Measurements from ENCODE around the gene CCL3.
A peak's percentile ranks its signal among the peaks of the same experiment; 100 is the strongest.

CCL3 gene

GRCh38 chr17:36066365-36066985 lies 23.5 kb downstream of the CCL3 start:
- DNase-seq, result no peak
- Mint-ChIP-seq H3K9me3 (no peaks in the 10 kb centered on the region), H3K4me1 (no peaks in the 10 kb centered on the region), H3K27me3 (ENCODE audit: low read depth, poor library complexity) (peaks cover 9% of the 10 kb centered on the region), H3K4me3 (no peak overlapping the region), H3K27ac (no peak overlapping the region), H3K36me3 (ENCODE audit: low read depth) (no peaks in the 10 kb centered on the region)
- TF ChIP-seq, protein P1, sequence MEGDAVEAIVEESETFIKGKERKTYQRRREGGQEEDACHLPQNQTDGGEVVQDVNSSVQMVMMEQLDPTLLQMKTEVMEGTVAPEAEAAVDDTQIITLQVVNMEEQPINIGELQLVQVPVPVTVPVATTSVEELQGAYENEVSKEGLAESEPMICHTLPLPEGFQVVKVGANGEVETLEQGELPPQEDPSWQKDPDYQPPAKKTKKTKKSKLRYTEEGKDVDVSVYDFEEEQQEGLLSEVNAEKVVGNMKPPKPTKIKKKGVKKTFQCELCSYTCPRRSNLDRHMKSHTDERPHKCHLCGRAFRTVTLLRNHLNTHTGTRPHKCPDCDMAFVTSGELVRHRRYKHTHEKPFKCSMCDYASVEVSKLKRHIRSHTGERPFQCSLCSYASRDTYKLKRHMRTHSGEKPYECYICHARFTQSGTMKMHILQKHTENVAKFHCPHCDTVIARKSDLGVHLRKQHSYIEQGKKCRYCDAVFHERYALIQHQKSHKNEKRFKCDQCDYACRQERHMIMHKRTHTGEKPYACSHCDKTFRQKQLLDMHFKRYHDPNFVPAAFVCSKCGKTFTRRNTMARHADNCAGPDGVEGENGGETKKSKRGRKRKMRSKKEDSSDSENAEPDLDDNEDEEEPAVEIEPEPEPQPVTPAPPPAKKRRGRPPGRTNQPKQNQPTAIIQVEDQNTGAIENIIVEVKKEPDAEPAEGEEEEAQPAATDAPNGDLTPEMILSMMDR (IDR thresholded peaks at IDR 0.05), result no peak

GRCh38 chr17:36063786-36064541 lies 26.0 kb downstream of the CCL3 start, which contains the start of gene CCL18:
CCL18 (plus strand) TSS chr17:36064272; CDS start chr17:36064343, 71 bp downstream.
- Mint-ChIP-seq H3K27me3 (ENCODE audit: low read depth, poor library complexity) (peaks cover 6% of the 10 kb centered on the region), H3K9me3 (no peaks in the 10 kb centered on the region), H3K4me3 (no peak within 1 kb of the TSS), H3K36me3 (ENCODE audit: low read depth) (no peaks in the 10 kb centered on the region), H3K4me1 (no peaks in the 10 kb centered on the region), H3K27ac (no peak within 1 kb of the TSS)
- no peak for DNase-seq
- TF ChIP-seq, protein P1 (IDR thresholded peaks at IDR 0.05), result no peak

- H3K9me3 Mint-ChIP-seq, result peaks cover 3% of the 10 kb centered on the region
- DNase-seq, result no peak
- TF ChIP-seq, protein P1 (IDR thresholded peaks at IDR 0.05), result no peak
- no peaks in the 10 kb centered on the region for H3K4me1 Mint-ChIP-seq
- H3K36me3 Mint-ChIP-seq (ENCODE audit: low read depth), result no peaks in the 10 kb centered on the region
- peaks cover 3% of the 10 kb centered on the region for H3K27me3 Mint-ChIP-seq (ENCODE audit: low read depth, poor library complexity)
- no peak overlapping the region for H3K4me3 Mint-ChIP-seq
- H3K27ac Mint-ChIP-seq, result no peak overlapping the region
These were observed 29.1 kb downstream of the CCL3 start for GRCh38 chr17:36060816-36061215.

DNA sequence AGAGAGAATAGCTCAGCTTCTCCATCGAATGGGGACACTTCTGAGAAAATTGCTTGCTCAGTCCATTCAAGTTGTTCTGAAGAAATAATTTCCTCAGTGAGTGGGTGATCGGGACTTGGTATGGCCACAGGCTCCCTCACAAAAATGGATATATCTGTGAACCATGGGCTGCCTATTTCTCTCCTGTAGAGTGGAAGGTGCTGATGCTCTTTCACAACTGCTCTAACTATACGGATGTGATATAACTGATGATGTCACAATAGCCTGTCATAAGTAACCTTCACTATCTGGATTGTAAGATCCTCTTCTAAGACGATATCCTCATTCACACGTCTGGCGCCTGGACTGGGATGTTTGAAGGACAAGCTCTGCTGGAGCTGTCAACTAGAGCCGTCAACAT lies 30.5 kb downstream of the CCL3 start:
- Mint-ChIP-seq H3K4me3 (no peak overlapping the region), H3K9me3 (peaks cover 3% of the 10 kb centered on the region), H3K27me3 (ENCODE audit: low read depth, poor library complexity) (no peaks in the 10 kb centered on the region), H3K36me3 (ENCODE audit: low read depth) (no peaks in the 10 kb centered on the region), H3K4me1 (no peaks in the 10 kb centered on the region), H3K27ac (no peak overlapping the region)
- TF ChIP-seq, protein P1 (IDR thresholded peaks at IDR 0.05), result no peak
- DNase-seq, result no peak

GRCh38 chr17:36057911-36058310 lies 32.0 kb downstream of the CCL3 start:
- Mint-ChIP-seq H3K27me3 (ENCODE audit: low read depth, poor library complexity) (no peaks in the 10 kb centered on the region), H3K27ac (peak overlapping the region; percentile 33), H3K4me1 (no peaks in the 10 kb centered on the region), H3K9me3 (peaks cover 3% of the 10 kb centered on the region), H3K4me3 (no peak overlapping the region), H3K36me3 (ENCODE audit: low read depth) (no peaks in the 10 kb centered on the region)
- TF ChIP-seq, protein P1 (IDR thresholded peaks at IDR 0.05), result no peak
- no peak for DNase-seq
